Stimulated activated CD8-positive, alpha-beta memory T cell treated with anti-CD3 and anti-CD28 coated beads, Interleukin-12 subunit alpha, Interleukin-12 subunit beta, amount 100 ng/mL, for 4 hours (primary cell): Measurements from ENCODE around the gene ANO4.

ENCODE experiments used
- DNase-seq: peaks from one replicate; pipeline ENCODE4 v3.0.0-alpha.2; 2020; ENCODE audit warnings: low read depth

The ANO4 gene

GRCh38 chr12:100808777-100809176 lies 14.2 kb downstream of the ANO4 start:
- DNase-seq = no peak

GRCh38 chr12:100820314-100820713 lies 25.7 kb downstream of the ANO4 start:
- no peak for DNase-seq

- no peak for DNase-seq
These were observed 29.4 kb downstream of the ANO4 start for GRCh38 chr12:100823963-100824362.

- DNase-seq = no peak
These were observed 29.9 kb downstream of the ANO4 start for GRCh38 chr12:100824476-100824875.

GRCh38 chr12:100826323-100826722 lies 31.7 kb downstream of the ANO4 start:
- DNase-seq = no peak

GRCh38 chr12:100827901-100828520 lies 33.4 kb downstream of the ANO4 start:
- no peak for DNase-seq

GRCh38 chr12:100830003-100830795 lies 35.6 kb downstream of the ANO4 start:
- no peak for DNase-seq

- DNase-seq = no peak
These were observed 38.7 kb downstream of the ANO4 start for GRCh38 chr12:100833282-100833681.

GRCh38 chr12:100840748-100841147 lies 46.2 kb downstream of the ANO4 start:
- DNase-seq = no peak

- DNase-seq = no peak
These were observed 47.6 kb downstream of the ANO4 start for GRCh38 chr12:100842156-100842555.

- no peak for DNase-seq
These were observed 48.5 kb downstream of the ANO4 start for GRCh38 chr12:100843061-100843460.

- DNase-seq = no peak
These were observed 50.5 kb downstream of the ANO4 start for GRCh38 chr12:100845095-100845494.

- DNase-seq = no peak
These were observed 57.1 kb downstream of the ANO4 start for GRCh38 chr12:100851637-100852036.

- no peak for DNase-seq
These were observed 62.8 kb downstream of the ANO4 start for GRCh38 chr12:100857418-100857817.

- DNase-seq = no peak
These were observed 63.4 kb downstream of the ANO4 start for GRCh38 chr12:100857971-100858370.

- DNase-seq = no peak
These were observed 64.1 kb downstream of the ANO4 start for GRCh38 chr12:100858656-100859055.

GRCh38 chr12:100859063-100859627 lies 64.6 kb downstream of the ANO4 start:
- no peak for DNase-seq

- DNase-seq = no peak
These were observed 66.0 kb downstream of the ANO4 start for GRCh38 chr12:100860611-100861010.

GRCh38 chr12:100862676-100863075 lies 68.1 kb downstream of the ANO4 start:
- DNase-seq = no peak

GRCh38 chr12:100864366-100864765 lies 69.8 kb downstream of the ANO4 start:
- no peak for DNase-seq

- no peak for DNase-seq
These were observed 73.2 kb downstream of the ANO4 start for GRCh38 chr12:100867639-100868393.

- no peak for DNase-seq
These were observed 73.9 kb downstream of the ANO4 start for GRCh38 chr12:100868487-100868886.
